Stimulated activated CD8-positive, alpha-beta memory T cell treated with anti-CD3 and anti-CD28 coated beads, Interleukin-4, amount 100 ng/mL, for 48 hours (primary cell): Measurements from ENCODE around the gene MYH14.

Source experiments
- DNase-seq: peaks from one replicate; pipeline ENCODE4 v3.0.0-alpha.2; 2020

MYH14 gene

DNA sequence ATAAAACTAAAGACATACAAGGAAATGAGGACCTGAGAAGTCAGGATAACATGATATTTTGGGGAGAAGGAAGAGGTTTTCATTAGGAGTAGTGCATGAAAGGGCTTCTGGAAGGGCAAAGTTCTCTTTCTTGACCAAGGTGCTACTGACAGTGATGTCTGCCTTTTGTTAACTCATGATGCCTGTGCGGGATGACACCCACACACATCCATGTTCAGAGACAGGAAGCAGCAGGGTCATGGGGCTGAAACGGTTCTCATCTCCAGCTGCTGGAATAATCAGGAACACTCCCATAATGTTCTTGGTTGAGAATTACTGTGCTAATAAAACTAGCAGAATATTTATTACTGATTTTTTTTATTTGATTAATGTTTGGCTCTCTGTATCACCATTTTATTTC lies 96.6 kb downstream of the MYH14 start:
- no peak for DNase-seq

DNA sequence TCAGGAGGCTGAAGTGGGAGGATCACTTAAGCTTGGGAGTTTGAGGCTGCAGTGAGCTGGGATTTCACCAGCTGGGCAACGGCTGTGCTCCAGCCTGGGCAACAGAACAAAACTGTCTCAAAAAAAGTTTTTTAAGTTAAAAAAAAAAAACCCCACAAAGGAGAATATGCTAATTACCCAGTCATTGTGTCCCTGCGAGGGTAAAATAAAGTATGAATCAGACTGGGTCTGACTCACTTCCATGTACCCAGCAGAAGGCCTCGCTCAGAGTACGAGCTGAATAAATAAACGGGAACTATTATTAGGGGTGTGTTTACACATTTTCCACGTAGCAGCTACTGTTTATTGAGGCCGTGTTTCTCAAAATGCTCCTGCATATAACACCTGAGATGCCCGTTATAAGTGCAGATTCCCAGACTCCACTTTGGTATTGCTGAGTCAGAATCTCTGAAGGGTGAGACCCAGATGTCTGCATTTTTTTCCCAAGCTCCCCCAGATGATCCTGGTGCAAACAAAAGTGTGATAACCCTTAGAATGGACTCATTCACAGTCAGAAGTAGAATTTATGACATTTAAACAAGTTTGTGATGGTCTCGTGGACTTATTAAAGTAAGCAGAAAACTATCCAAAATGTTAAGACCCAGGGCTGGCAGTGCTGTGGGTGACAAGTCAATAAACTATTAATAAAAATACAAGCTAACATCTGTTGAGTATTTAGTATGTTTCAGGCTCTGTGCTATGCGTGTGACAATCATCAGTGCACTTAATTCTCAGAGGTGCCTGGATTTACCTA lies 97.6 kb downstream of the MYH14 start:
- DNase-seq = no peak

DNA sequence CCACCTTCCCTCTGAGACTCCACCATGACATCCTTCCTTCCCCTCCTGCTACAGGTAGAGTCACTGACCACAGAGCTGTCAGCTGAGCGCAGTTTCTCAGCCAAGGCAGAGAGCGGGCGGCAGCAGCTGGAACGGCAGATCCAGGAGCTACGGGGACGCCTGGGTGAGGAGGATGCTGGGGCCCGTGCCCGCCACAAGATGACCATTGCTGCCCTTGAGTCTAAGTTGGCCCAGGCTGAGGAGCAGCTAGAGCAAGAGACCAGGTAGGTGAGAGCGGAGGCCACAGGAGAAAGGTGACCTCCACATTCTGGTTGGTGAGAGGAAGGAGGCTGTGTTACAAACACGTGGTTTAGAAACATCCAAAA lies 98.2 kb downstream of the MYH14 start:
- DNase-seq = no peak

DNA sequence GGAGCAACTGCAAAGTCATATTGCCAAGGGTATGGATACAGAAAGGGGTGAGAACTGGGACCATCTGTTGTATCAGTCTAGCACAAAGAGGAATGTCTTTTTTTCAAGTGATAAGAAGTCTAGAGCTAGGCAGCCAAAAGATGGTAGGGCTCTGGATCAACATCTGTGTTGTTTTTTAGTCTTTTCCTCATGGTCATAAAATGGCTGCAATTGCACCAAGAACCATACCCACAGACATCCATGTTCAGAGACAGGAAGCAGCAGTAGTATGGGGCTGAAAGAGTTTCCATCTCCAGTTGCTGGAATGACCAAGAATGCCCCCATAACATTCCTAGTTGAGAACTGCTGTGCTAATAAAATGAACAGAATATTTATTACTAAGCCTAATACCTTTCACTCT lies 100.1 kb downstream of the MYH14 start:
- DNase-seq = no peak

DNA sequence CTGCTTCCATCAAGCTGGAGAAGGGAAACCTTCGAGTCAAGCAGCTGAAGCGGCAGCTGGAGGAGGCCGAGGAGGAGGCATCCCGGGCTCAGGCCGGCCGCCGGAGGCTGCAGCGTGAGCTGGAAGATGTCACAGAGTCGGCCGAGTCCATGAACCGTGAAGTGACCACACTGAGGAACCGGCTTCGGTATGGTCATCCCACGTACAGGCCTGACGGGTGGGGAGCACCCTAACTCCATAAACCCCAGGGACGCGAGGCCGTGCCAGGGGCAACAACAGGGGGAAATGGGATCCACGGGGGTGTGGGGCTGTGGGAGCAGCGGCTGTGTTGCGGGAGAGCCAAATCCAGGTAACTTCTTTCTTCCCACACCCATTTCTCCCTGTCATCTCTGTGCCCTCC lies 105.6 kb downstream of the MYH14 start:
- DNase-seq = no peak

DNA sequence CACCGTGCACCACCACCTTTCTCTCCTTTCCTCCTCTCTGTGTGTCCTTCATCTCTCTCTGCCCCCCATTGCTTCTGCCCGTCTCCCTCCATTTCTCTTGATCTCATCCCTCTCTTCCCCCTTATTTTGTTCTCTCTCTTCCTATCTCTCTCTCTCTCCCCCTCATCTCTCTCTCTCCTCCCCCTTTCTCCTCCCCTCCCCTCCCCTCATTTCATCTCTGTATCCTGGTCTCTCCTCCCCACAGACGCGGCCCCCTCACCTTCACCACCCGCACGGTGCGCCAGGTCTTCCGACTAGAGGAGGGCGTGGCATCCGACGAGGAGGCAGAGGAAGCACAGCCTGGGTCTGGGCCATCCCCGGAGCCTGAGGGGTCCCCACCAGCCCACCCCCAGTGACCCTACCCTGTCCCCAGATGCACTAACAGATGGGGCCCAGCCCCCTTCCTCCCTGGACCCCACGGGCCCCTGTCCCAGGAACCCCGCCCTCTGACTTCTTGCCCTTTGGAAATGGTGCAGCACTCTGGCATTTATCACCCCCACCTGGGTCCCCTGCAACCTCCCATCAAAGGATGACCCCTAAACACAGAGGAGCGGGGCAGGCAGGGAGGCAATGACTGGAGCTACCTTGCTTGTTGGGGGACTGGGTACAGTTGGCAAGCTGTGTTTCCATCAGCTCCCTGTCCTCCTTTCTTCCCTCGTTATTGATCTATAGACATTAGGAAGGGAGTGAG lies 106.1 kb downstream of the MYH14 start:
- no peak for DNase-seq

DNA sequence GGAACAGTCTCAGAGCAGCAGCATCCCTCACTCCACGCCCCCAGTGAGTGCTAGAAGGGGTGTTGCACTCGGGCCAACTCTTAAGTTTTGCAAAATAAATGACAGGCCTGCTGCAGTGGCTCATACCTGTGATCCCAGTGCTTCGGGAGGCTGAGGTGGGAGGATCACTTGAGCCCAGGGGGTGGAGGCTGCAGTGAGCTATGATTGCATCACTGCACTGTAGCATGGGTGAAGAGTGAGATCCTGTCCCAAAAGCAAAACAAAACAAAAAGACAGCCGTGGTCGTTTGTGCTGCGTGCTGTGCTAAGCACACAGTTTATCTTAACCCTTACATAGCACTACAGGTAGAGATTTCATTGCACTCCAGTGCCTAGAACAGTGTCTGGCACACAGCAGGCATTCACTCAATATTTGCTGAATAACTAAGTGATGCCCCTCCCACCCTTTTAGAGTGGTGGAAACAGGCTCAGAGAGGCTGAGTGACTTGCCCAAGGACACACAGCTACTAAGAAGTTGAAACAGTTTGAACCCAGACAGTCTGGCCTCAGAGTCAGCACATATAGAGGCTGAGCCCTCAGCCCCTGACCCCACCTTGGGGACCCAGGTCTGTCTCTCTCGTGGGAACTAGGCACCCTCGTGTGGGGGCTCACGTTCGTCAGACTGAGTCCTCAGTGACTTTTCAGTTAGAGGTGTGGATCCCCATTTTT lies 107.5 kb downstream of the MYH14 start:
- no peak for DNase-seq

DNA sequence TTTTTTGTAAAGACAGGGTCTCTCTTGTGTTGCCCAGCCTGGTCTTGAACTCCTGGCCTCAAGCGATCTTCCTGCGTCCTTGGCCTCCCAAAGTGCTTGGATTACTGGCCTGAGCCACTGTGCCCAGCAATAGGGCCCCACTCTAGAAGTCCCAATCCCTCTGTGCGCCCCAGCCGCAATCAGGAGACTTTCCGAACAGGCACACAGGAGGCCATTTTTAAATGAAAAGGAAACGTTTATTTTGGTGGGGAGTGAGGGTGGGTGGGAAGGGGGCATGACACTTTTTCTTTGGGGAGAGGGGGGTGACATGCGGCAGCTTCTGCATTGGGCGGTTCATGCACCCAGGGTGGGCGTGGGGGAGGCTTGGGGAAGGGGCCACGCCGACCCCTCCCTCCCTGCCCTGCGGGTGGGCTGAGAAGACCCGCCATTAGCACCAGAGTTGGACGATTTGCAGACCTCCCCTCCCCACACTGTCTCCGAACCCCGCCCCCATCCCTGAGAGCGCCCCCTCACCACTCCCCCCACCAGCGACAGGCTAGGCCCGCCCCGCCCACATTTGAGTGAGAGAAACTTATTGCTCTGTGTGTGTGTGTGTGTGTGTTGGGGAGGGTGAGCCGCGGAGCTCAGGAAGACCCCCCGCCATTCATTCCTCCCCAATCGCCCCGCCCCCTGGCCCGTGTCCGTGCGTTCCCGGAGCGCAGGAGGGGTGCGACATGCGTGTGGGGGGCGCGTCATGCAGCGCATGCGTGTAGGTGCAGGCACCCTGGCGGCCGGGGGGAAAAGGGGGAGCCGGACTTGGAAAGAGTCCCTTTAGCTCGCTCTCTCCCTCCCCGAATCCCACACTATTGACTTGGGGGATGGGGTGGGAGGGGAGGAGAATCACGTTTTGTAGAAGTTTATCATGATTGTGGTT lies 108.6 kb downstream of the MYH14 start:
- peak; percentile 48 for DNase-seq

DNA sequence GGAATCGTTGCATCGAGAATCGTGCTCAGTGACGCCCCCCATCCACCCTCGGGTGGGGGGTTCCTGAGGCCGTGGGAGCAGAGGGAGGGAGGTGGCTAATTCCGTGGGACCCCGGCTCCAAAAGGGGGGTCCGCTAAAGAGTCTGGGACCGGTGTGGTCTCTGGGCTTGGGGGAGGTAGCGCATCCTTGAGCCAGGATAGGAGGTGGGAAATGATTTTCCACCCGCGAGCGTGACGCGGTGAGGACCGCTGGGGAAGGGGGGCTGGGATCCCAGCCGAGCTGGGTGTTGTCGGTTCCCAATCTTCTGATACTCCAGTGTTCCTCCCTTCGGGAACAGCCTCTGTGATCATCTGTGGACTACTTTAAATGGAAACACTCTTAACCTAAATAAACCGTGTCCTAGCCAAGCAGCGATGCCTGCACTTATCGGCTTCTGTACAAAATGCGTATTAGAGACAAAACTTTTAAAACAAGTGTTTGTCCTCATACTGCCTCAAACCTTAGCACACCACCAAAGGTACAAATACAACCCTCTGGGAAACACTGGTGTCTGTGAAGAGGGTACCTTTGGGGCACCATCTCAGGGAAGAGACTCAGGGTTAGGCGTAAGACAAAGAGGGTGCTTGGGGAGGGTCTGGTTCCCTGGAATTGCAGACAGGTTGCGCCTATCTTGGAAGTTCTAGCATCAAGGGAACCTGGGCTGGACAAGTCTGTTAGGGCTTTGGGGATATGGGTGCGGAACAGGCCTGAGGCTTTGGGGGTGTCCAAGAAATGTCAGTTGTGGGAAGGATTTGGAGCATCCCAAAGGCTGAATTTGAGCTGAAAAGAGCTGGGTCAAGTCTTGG lies 109.8 kb downstream of the MYH14 start:
- DNase-seq = no peak

DNA sequence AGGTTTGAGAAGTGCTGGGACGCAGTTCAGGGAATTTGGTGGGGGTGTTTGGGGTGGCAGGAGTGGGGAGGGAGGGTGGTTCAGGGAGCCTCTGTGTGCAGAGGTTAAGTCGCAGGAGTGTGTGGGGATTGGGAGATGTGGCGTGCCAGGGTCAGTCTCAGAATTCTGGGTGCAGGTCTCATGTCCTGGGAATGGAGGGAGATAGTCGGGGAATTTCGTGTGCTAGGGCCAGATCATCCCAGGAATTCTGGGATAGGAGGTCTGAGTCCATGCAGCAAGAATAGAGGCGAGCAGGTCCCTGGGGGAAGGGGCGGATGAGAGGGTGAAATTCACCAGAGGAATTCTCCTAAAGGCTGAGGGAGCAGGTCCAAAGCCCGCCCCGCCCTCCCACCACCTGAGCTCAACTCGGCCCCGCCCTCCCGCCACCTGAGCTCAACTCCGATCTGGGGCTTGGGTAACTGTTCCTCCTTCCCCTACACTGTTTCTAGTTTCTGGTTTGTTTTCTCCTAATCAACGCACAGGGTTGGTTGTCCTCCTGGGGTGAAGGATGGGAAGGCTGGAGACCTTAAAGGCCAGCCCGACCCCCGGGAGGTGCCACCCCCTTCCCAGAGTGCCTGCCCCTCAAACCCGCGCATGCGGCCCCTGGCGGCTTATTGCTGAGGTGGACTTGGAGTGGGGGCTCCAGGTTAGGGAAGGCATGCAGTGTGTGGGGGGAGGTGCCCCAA lies 110.6 kb downstream of the MYH14 start:
- no peak for DNase-seq

DNA sequence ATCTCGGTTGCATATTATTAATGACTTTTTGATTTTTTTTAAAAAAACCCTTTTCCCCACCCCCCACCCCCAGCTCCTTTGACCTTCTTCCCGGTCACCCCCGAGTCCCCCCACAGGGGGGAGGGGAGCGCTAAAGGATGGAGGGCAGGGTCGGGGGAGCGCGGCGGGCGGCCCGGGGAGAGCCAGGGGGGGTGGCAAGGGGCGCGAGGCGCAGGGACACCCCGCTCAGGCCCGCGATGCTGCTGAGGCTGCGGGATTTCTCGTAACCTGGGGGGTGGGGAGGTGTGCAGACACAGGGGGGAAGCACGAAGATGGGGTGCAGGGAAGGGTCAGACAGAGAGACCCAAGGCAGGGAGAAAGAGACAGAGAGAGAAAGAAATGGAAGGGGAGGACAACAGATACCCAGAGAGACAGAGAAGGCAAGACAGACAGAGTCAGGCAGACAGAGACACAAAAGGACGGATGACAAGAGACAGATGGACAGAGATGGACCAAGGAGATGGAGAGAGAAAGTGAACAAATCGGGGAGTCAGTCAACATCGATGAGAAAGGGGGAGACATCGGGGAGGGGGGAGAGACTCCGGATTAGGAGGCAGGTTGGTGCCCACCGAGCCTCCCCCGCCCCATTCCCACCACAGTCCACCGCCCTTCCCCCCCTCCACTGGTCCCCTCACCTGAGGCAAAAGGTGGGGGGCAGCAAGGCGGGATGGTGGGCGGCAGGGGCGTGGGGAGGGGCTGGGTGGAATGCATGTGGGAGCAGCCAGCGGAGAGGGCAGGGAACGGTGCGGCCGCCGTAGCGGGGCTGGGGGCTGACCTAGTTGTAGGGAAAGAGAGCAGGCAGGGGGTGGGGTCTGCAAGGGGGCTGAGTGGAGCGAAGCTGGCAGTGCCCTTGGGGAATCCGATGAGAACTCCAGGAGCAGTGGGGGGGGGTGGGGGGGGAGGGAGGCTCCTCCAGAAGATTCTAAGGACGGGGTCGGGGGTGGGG lies 111.6 kb downstream of the MYH14 start:
- no peak for DNase-seq

DNA sequence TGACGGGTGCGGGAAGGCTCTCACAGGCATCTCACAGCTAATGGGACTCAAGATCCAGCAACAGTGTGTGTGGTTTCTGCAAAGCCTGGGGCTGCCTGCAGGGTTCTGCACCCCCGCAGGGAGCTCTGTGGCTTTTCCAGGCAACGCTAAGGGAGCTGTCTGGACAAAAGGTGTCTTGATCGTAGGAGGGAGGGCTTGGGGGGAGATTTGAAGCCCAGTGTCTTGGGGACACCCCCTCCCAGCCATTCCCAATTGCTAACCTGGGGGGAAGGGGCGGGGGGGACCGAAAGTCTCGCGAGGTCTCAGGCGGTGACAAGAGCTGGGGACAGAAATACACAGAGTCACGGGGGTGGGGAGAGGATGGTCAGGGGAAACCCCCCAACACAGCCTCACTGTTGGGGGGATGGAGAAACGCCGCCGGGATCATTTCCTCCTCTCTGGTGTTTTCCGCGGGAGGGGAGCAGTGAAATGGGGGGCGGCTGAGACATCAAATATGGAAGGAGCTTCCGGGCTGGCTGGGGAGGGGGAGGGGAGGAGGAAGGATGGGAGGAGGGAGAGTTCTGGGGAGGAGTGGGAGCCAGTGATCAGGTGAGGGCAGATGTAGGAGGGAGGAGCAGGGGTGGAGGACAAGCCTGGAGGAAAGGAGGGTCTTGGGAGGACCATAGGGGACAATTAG lies 112.5 kb downstream of the MYH14 start:
- peak; percentile 62 for DNase-seq

DNA sequence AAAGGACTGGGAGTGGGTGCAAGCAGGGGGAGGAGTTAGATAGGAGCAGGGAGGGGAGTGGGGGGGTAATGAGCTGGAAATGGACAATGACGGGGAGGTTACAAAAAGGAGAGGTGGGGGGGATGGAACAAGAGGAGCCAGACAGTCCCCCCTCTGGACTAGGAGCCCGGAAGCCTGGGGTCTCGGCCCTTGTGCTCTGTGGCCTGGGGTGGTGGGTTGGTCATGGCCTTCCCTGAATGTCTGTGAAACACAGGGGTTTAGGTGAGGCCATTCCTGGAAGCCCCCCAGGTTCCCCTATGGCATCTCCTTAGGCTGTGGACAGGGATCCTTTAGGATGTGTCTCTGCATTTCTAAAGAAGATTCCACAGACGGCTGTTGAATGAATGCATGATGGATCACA lies 113.7 kb downstream of the MYH14 start:
- DNase-seq = no peak

DNA sequence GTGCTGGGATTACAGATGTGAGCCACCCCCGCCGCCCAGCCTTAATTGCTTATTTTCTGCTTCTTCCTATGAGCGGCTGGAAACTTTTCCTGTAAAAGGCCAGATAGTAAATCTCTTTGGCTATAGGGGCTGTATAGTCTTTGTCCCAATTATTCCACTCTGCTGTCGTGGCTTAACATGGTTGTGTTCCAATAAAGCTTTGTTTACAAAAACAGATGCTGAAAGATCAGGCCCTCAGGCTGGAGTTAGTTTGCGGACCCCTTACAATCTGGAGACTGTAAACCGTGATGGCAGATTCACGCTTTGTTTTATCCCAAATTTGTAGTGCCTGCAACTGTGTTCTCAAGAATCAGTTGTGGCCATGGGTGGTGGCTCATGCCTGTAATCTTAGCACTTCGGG lies 115.0 kb downstream of the MYH14 start:
- DNase-seq = no peak

DNA sequence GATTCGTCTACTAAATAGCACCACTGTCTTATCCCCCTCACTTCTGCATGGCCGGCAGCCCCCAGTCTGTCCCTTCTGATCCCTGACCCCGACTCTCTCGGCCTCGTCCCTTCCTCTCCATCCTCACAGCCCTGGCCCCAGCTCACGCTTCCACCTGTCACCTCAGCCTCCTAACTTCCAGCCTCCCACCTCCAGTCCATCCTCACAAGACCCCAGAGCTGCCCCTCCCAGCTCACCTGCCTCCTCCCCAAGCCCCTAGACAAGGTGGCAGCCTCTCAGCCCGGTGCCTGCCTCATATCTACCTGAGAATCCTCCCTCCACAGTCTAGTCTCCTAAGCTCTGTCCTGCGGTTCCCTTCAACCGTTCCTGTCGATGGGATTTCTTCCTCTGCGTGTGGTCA lies 115.7 kb downstream of the MYH14 start:
- no peak for DNase-seq

DNA sequence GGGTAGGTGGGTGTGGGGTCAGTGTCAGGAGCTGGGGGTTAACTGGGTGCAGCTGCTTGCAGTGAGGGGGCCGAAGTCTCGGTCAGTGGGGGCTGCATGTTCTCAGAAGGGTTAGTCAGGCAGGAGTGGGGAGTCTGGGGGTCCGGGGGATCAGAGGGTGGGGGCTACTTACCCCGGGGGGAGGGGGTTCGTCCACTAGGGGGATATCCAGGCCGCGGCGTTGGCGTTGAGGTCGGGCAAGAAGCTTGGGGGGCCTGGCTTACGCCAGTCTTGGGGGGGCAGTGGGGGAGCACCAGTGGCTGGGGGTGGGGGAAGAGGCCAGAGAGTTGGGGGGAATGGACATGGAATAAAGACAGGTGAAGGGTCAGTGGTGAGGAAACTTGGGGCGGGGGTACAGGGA lies 116.6 kb downstream of the MYH14 start:
- no peak for DNase-seq

DNA sequence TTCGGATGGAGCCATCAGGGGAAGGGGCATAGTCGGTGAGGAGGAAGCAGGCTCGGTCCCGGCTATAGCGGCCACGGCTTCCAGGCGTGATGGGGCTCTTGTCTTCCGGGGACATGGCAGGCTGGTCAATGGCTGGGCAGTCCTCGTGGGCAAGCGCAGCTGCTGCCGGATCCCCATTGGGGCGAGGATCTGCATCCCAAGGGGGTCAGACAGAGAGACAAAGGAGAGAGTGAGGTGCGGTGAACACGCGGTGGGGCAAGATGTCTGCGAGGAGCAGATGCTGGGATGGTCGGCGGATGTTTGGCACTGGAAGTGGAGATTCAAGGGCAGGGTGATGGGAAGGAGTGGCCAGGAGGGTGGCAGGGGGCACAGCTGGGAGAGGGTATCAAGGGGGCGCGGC lies 117.2 kb downstream of the MYH14 start:
- DNase-seq = no peak

DNA sequence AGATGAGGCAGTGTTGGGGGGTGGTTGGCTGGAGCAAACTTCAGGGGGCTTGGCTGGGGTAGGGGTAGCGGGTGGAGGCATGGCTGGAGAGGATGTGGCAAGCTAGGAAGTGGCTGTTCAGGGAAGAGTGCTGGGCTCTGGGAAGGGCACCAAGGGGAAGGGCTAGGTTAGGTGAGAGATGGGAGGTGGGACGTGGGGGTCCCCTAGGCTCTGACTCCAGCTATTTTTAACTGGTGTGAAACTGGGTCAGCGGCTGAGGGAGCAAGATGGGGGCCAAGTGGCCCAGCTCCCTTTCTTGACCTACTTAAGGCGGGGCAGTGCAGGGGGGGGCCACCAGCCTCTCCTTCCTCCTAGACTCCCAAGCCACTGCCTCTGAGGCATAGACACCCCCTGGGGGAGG lies 118.4 kb downstream of the MYH14 start:
- no peak for DNase-seq

DNA sequence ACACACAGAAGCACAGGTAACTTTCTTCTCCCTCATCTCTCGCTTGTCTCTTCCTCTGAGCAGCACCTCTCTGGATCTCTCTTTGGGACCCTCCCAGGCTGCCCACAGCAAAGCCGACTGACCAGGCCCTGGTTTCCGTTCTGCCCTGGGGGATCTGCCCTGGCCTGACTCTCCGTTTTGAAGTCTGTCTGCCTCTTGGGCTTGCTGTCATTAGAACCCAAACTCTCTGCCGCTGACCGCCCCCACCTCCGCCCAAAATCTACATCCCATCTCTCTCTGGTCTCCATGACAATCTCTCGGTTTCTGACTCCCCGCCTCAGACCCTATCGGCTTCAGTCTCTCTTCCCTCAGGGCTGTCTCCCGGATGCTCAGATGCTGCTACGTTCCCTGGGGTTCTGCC lies 118.8 kb downstream of the MYH14 start:
- no peak for DNase-seq
